Endodermal cell (in vitro differentiated cells): ENCODE data around the gene CRYGA. TPM values are rescaled to one million over a fixed set of nuclear protein-coding genes. Genes with fewer than 3 reads are reported as not detected.

Experiments used
- DNase-seq: peaks from one replicate; pipeline ENCODE4 v3.0.0-alpha.2; 2017
- H3K27ac ChIP-seq: 2 replicates; pipeline ENCODE4 v1.5.1; 2013; ENCODE audit warnings: mild to moderate bottlenecking, low read depth, low read length, moderate library complexity
- H3K27me3 ChIP-seq: 2 replicates; pipeline ENCODE4 v1.6.1; 2013; ENCODE audit warnings: mild to moderate bottlenecking, low read length, moderate library complexity; ENCODE audit not compliant: insufficient read depth, control insufficient read depth, poor library complexity, severe bottlenecking
- H3K36me3 ChIP-seq: 2 replicates; pipeline ENCODE4 v1.7.0; 2013; ENCODE audit warnings: mild to moderate bottlenecking, low read length, moderate library complexity; ENCODE audit not compliant: control insufficient read depth, insufficient read depth
- H3K4me1 ChIP-seq: one replicate; pipeline ENCODE4 v1.7.0; 2013; ENCODE audit warnings: low read length; ENCODE audit not compliant: control insufficient read depth, insufficient read depth
- H3K4me3 ChIP-seq: 2 replicates; pipeline ENCODE4 v1.5.1; 2013; ENCODE audit warnings: mild to moderate bottlenecking, low read length, moderate library complexity
- H3K9ac ChIP-seq: 2 replicates; pipeline ENCODE4 v1.6.1; 2013; ENCODE audit warnings: mild to moderate bottlenecking, low read length, moderate library complexity; ENCODE audit not compliant: poor library complexity, severe bottlenecking; ENCODE audit errors: extremely low read depth
- H3K9me3 ChIP-seq: 2 replicates; pipeline ENCODE4 v1.6.1; 2013; ENCODE audit warnings: mild to moderate bottlenecking, low read length, moderate library complexity; ENCODE audit not compliant: control insufficient read depth
- H3K27ac Mint-ChIP-seq: 2 replicates; pipeline ENCODE4 v1.8.0; 2020; ENCODE audit warnings: mixed read lengths
- H3K27me3 Mint-ChIP-seq: 2 replicates; pipeline ENCODE4 v1.8.0; 2021; ENCODE audit warnings: mild to moderate bottlenecking, mixed read lengths; ENCODE audit not compliant: insufficient read depth
- H3K36me3 Mint-ChIP-seq: 2 replicates; pipeline ENCODE4 v1.8.0; 2020; ENCODE audit warnings: low read depth, mixed read lengths
- H3K4me1 Mint-ChIP-seq: 2 replicates; pipeline ENCODE4 v1.8.0; 2020; ENCODE audit warnings: mixed read lengths
- H3K4me3 Mint-ChIP-seq: 2 replicates; pipeline ENCODE4 v1.8.0; 2020; ENCODE audit warnings: mild to moderate bottlenecking, moderate library complexity, mixed read lengths
- H3K9me3 Mint-ChIP-seq: 2 replicates; pipeline ENCODE4 v1.8.0; 2020; ENCODE audit warnings: mild to moderate bottlenecking, mixed read lengths
- CTCF ChIP-seq: fragments of 200-600 bp; sonication (generic); conservative IDR thresholded peaks from 2 replicates; pipeline ENCODE4 v1.5.0; 2021; ENCODE audit warnings: antibody characterized with exemption, mild to moderate bottlenecking
- WGBS, 2 experiments: methylation state at CpG; one replicate each; pipeline versions ENCODE4 v1.1.5 to v1.1.7; 2013; ENCODE audit warnings: missing lambda C conversion rate in 2 of 2, mixed read lengths in 1 of 2; ENCODE audit not compliant: insufficient coverage in 1 of 2, insufficient read length in 1 of 2; 5-methylcytosine and 5-hydroxymethylcytosine counted together
- total RNA-seq, 2 donors: library from RNA; stranded (reverse); fragmentation: NEBNext Ultra II Directional in 1 of 2; extraction: Animal tissue kit (Norgen Biotek cat#: 25700) in 1 of 2; gene quantifications; 2 replicates in 1 of 2; 3 replicates in 1 of 2; pipeline ENCODE4 v1.2.1, GENCODE V29; 2021

The CRYGA gene
- total RNA-seq, 2 donors from 2014 or later: not detected

- 92 to 100% methylated on average over 3 to 8 of the region's 8 CpGs for WGBS, 2 experiments
- H3K9me3 ChIP-seq: no peaks in the 10 kb centered on the region
- H3K4me1 Mint-ChIP-seq: peaks cover 27% of the 10 kb centered on the region
- no peak overlapping the region for H3K4me3 ChIP-seq
- DNase-seq: no peak
- H3K4me3 Mint-ChIP-seq: no peak overlapping the region
- H3K36me3 ChIP-seq: no peaks in the 10 kb centered on the region
- H3K9me3 Mint-ChIP-seq: peaks cover 2% of the 10 kb centered on the region
- H3K27me3 ChIP-seq: no peaks in the 10 kb centered on the region
- TF ChIP-seq CTCF: no peak
- no peaks in the 10 kb centered on the region for H3K36me3 Mint-ChIP-seq
- no peak overlapping the region for H3K27ac Mint-ChIP-seq
- peaks cover 4% of the 10 kb centered on the region for H3K4me1 ChIP-seq
- H3K27me3 Mint-ChIP-seq: no peaks in the 10 kb centered on the region
- H3K9ac ChIP-seq: no peak overlapping the region
- no peak overlapping the region for H3K27ac ChIP-seq
Observed at GRCh38 chr2:208192611-208193236, 29.3 kb upstream of the CRYGA start.

GRCh38 chr2:208189810-208190503 is 26.6 kb upstream of the CRYGA start, which contains the start of gene C2orf80:
C2orf80 (minus strand) TSS chr2:208190030; CDS start chr2:208186986, 3,044 bp downstream.
- Mint-ChIP-seq H3K27ac (no peak within 1 kb of the TSS), H3K4me3 (no peak within 1 kb of the TSS), H3K36me3 (no peaks in the 10 kb centered on the region), H3K9me3 (peaks cover 2% of the 10 kb centered on the region), H3K4me1 (peaks cover 47% of the 10 kb centered on the region), H3K27me3 (no peaks in the 10 kb centered on the region)
- Histone ChIP-seq H3K27me3 (no peaks in the 10 kb centered on the region), H3K9ac (no peak within 1 kb of the TSS), H3K9me3 (no peaks in the 10 kb centered on the region), H3K4me1 (peaks cover 11% of the 10 kb centered on the region), H3K4me3 (no peak within 1 kb of the TSS), H3K36me3 (no peaks in the 10 kb centered on the region), H3K27ac (peak within 1 kb of the TSS; percentile 97)
- no peak for DNase-seq
- WGBS, 2 experiments: 68 to 85% methylated on average over 4 to 10 of the region's 10 CpGs
- TF ChIP-seq CTCF: no peak

GRCh38 chr2:208189069-208189809 is 25.9 kb upstream of the CRYGA start:
- H3K4me1 ChIP-seq: peaks cover 11% of the 10 kb centered on the region
- Mint-ChIP-seq H3K27ac (no peak overlapping the region), H3K27me3 (no peaks in the 10 kb centered on the region)

More at GRCh38 chr2:208189069-208189809, 25.9 kb upstream of the CRYGA start:
- H3K36me3 ChIP-seq: no peaks in the 10 kb centered on the region
- H3K9me3 Mint-ChIP-seq: peaks cover 2% of the 10 kb centered on the region
- no peak overlapping the region for H3K4me3 Mint-ChIP-seq
- H3K9ac ChIP-seq: no peak overlapping the region
- no peaks in the 10 kb centered on the region for H3K36me3 Mint-ChIP-seq
- no peak for DNase-seq
- no peak overlapping the region for H3K4me3 ChIP-seq
- no peaks in the 10 kb centered on the region for H3K9me3 ChIP-seq
- H3K27me3 ChIP-seq: no peaks in the 10 kb centered on the region
- peak overlapping the region; percentile 97 for H3K27ac ChIP-seq
- H3K4me1 Mint-ChIP-seq: peaks cover 54% of the 10 kb centered on the region
- TF ChIP-seq CTCF: no peak
- WGBS, 2 experiments: 81 to 90% methylated on average over 2 to 5 of the region's 5 CpGs
